ENCODE results near the gene SEL1L3. TPM values are rescaled to one million over a fixed set of nuclear protein-coding genes. Genes with fewer than 3 reads are reported as not detected.

SEL1L3 gene
- total RNA-seq, 1 donor, result 83.5 TPM

DNA sequence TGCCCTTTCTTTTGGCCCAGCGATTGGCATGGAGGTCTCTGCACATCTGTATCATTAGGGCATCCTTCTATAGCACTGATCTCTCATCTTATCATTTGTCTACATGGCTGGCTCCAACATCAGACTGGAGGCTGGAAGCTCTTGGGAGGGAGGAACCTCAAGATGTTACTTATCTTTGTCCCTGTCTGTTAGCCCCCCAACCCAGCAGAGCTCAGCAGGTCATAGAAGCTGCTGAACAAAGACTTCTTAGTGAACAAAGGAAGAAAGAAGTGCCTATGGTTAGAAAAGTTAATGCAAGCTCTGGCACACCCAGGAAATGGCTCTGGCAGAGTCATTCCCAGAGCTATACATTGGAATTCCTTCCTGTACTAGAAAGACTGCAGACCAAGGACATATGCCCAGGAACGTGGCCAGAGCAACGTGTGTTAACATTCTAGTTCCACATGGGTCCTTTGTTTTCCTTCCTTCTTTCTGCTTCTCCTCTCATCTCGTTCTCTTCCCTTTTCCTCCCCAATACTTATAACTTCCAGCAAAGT, 74.0 kb downstream of the SEL1L3 start:
- TF ChIP-seq, protein P1, sequence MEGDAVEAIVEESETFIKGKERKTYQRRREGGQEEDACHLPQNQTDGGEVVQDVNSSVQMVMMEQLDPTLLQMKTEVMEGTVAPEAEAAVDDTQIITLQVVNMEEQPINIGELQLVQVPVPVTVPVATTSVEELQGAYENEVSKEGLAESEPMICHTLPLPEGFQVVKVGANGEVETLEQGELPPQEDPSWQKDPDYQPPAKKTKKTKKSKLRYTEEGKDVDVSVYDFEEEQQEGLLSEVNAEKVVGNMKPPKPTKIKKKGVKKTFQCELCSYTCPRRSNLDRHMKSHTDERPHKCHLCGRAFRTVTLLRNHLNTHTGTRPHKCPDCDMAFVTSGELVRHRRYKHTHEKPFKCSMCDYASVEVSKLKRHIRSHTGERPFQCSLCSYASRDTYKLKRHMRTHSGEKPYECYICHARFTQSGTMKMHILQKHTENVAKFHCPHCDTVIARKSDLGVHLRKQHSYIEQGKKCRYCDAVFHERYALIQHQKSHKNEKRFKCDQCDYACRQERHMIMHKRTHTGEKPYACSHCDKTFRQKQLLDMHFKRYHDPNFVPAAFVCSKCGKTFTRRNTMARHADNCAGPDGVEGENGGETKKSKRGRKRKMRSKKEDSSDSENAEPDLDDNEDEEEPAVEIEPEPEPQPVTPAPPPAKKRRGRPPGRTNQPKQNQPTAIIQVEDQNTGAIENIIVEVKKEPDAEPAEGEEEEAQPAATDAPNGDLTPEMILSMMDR (IDR thresholded peaks at IDR 0.05; ENCODE audit: insufficient read depth, low read length), result no peak
- DNase-seq (ENCODE audit: low read depth), result no peak
- H3K4me3 ChIP-seq (ENCODE audit: low read depth, low read length), result no peak overlapping the region

DNA sequence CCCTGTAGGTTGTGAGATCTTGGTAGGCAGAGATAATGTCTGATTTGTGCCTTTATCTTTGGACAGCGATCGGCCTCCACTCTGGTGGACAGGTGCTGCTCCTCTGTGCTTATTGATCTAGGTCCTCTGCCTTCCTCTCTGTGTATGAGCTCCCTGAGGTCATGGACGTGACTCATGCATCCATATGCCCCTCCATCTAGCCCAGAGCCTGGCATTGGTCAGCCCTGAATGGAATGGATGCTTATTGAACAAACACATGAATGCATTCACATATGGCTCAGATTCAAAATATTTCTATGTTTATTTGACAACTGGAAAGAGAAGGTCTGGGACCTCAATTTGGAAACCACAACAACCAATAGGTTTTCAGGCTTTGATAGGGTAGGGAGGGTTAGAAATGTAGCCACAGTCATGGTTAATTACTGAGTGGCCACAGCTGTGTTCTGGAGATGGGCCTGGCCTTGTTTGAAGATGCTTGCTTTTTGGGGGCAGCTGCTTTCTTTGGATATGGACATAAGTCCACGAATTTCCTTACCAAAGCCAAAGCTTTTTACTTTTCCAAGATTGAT, 76.2 kb downstream of the SEL1L3 start:
- TF ChIP-seq, protein P1 (IDR thresholded peaks at IDR 0.05; ENCODE audit: insufficient read depth, low read length), result no peak
- DNase-seq (ENCODE audit: low read depth), result no peak
- H3K4me3 ChIP-seq (ENCODE audit: low read depth, low read length), result no peak overlapping the region

DNA sequence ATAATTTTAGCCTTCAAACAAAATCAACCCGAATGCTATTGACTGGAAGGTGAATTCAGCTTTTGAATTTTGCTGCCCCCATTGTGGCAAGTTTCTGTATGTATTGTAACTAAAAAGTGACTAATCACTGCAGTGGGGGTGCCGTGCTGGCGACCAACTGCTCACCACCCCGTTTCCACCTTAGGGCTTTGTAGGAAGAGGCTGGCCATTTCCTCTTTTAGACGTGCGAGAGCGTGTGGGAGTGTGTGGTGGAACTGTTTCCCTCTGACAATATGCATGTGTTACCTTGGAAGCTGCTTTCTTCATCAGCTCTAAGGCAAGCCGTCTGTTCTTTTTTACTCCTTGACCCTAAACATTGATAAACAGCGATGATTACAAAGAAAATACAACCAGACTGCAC, 78.8 kb downstream of the SEL1L3 start:
- no peak overlapping the region for H3K4me3 ChIP-seq (ENCODE audit: low read depth, low read length)
- no peak for DNase-seq (ENCODE audit: low read depth)
- TF ChIP-seq, protein P1 (IDR thresholded peaks at IDR 0.05; ENCODE audit: insufficient read depth, low read length), result no peak

DNA sequence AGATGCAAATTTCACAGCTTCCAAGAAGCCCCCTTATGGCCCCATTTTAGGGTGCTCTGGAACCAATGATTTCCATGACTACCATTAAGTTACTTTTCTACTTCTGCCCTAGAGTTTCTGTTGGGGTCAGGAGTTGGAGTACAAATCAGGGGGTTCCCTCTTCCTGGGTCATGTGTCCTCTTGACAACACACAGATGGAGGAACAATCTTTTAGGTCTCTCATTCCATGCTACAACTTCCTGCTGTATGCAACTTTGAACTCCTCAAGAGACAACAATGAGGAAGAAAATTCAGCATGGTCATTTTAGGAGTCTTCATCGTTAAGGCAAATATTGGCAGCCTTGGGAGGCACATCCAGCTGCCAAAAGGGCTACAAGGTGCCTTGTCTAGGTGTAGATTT, 79.7 kb downstream of the SEL1L3 start:
- DNase-seq (ENCODE audit: low read depth), result no peak
- TF ChIP-seq, protein P1 (IDR thresholded peaks at IDR 0.05; ENCODE audit: insufficient read depth, low read length), result no peak
- no peak overlapping the region for H3K4me3 ChIP-seq (ENCODE audit: low read depth, low read length)

DNA sequence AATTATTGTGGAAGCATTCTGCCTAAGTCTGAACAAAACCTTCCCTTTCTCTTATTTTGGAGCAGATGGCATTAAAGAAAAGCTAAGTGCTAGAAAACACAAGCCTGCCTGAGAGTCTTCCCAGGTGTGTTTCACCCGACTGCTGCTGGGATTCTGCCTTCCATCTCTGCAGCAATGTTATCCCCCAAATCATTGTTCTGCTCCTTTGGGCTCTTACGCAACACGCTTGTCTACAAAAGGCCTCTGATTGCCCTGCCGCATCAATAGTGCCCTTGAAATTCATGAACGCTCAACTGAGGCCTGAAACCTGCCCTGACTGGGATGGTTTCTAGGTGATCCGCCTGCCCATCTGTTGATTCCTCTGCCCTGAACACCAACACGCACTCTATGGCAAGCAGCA, 80.3 kb downstream of the SEL1L3 start:
- TF ChIP-seq, protein P1 (IDR thresholded peaks at IDR 0.05; ENCODE audit: insufficient read depth, low read length), result no peak
- no peak overlapping the region for H3K4me3 ChIP-seq (ENCODE audit: low read depth, low read length)
- DNase-seq (ENCODE audit: low read depth), result no peak

DNA sequence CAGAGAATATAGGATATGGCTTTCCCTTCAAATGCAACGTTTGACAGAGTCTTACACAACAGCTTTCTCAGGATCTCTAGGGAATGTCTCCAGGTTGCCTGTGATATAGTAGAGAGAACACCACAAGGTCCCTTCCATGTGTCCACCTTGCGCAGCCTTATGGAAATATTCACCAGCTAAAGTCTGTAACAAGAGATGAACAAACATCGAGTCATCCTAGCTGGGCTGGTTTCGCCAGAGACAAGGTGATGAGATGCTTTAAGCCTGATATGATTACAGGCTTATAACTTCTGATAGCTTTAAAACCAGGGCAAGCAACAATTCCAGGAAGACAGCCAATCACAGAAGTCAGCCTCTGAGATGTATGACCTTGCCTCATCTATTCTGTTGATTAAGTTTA, 83.8 kb downstream of the SEL1L3 start:
- no peak overlapping the region for H3K4me3 ChIP-seq (ENCODE audit: low read depth, low read length)
- DNase-seq (ENCODE audit: low read depth), result no peak
- TF ChIP-seq, protein P1 (IDR thresholded peaks at IDR 0.05; ENCODE audit: insufficient read depth, low read length), result no peak

DNA sequence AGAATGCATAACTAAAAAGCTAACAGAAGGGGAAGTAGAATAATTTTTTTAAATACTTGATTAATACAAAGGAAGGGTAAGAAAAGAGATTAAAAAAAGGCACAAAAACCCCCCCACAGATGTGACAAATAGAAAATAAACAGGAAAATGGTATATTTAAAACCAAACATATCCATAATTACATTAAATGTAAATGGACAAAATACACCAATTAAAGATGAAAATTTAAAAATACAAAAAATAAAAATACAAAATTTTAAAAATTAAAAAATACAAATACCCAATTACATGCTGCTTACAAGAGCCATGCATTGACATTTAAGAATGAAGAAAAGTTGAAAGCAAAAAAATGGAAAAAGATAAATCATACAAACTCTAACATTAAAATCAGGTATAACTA, 86.0 kb downstream of the SEL1L3 start:
- DNase-seq (ENCODE audit: low read depth), result no peak
- TF ChIP-seq, protein P1 (IDR thresholded peaks at IDR 0.05; ENCODE audit: insufficient read depth, low read length), result no peak
- no peak overlapping the region for H3K4me3 ChIP-seq (ENCODE audit: low read depth, low read length)
